Measurements from ENCODE around the gene NAXE.

DNA sequence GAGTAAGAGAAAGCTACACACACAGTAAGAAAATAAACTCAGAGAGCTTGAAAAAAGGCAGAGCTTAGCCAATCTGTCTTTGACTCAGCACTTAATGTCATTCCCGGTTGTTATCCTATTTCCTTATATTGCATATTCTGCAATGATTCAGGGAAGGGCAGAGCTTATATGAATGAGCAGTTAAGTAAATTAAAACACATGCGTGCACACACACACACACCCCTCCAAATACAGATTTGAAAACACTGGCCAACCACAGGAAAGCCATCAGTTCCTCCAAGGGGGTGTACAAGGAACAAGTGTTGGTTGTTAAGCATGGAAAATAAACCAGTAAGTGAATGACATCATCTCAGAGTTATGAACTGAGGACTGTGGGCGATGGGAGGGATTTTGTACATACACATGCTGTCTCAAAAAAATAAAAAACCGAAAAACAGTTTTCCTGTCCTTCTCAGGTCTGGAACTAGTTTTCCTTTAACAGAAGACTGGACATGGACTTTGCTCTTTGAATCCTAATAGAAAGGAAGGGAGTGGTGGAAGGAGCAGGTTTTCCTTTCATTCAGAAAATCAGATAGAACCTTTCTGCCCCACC is 20.2 kb upstream of the NAXE start:
- TF ChIP-seq, protein P1, sequence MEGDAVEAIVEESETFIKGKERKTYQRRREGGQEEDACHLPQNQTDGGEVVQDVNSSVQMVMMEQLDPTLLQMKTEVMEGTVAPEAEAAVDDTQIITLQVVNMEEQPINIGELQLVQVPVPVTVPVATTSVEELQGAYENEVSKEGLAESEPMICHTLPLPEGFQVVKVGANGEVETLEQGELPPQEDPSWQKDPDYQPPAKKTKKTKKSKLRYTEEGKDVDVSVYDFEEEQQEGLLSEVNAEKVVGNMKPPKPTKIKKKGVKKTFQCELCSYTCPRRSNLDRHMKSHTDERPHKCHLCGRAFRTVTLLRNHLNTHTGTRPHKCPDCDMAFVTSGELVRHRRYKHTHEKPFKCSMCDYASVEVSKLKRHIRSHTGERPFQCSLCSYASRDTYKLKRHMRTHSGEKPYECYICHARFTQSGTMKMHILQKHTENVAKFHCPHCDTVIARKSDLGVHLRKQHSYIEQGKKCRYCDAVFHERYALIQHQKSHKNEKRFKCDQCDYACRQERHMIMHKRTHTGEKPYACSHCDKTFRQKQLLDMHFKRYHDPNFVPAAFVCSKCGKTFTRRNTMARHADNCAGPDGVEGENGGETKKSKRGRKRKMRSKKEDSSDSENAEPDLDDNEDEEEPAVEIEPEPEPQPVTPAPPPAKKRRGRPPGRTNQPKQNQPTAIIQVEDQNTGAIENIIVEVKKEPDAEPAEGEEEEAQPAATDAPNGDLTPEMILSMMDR (IDR thresholded peaks at IDR 0.05; ENCODE audit: low read depth, low read length, poor library complexity, severe bottlenecking): no peak
- no peak for TF ChIP-seq EZH2phosphoT487 (IDR thresholded peaks at IDR 0.05; ENCODE audit: borderline replicate concordance, low read length)

All from DOHH2 (cell line).